Eye (tissue), 1 donor: Measurements from ENCODE around the gene GRIA4.
"Not testable (repeated sequence)": the region's sequence is repeated elsewhere in the genome, so short reads cannot be mapped to it uniquely, and the experiment has no call there.

ENCODE experiments used
- DNase-seq: peaks from one replicate; pipeline ENCODE4 v3.0.0-alpha.2; 2015

The GRIA4 gene

GRCh38 chr11:105863523-105863922 lies 253.7 kb downstream of the GRIA4 start:
- DNase-seq = no peak

- no peak for DNase-seq
Measured at GRCh38 chr11:105867742-105868141, 257.9 kb downstream of the GRIA4 start.

GRCh38 chr11:105868762-105869285 lies 259.0 kb downstream of the GRIA4 start:
- DNase-seq = no peak

GRCh38 chr11:105870516-105871113 lies 260.7 kb downstream of the GRIA4 start:
- peak; percentile 52 for DNase-seq

GRCh38 chr11:105878510-105878909 lies 268.6 kb downstream of the GRIA4 start:
- no peak for DNase-seq

GRCh38 chr11:105878927-105879326 lies 269.1 kb downstream of the GRIA4 start:
- not testable (repeated sequence) for DNase-seq

GRCh38 chr11:105881027-105881426 lies 271.2 kb downstream of the GRIA4 start:
- DNase-seq = no peak

GRCh38 chr11:105884436-105884835 lies 274.6 kb downstream of the GRIA4 start:
- no peak for DNase-seq

GRCh38 chr11:105891685-105892084 lies 281.8 kb downstream of the GRIA4 start:
- DNase-seq = no peak

- DNase-seq = no peak
Measured at GRCh38 chr11:105897161-105897560, 287.3 kb downstream of the GRIA4 start.

- no peak for DNase-seq
Measured at GRCh38 chr11:105899772-105900171, 289.9 kb downstream of the GRIA4 start.

GRCh38 chr11:105900515-105901035 lies 290.7 kb downstream of the GRIA4 start:
- DNase-seq = no peak

- no peak for DNase-seq
Measured at GRCh38 chr11:105903113-105903512, 293.2 kb downstream of the GRIA4 start.

- no peak for DNase-seq
Measured at GRCh38 chr11:105906517-105906916, 296.6 kb downstream of the GRIA4 start.

GRCh38 chr11:105907319-105907718 lies 297.4 kb downstream of the GRIA4 start:
- DNase-seq = no peak

- DNase-seq = no peak
Measured at GRCh38 chr11:105910095-105910715, 300.3 kb downstream of the GRIA4 start.

GRCh38 chr11:105911454-105911853 lies 301.6 kb downstream of the GRIA4 start:
- no peak for DNase-seq

GRCh38 chr11:105912666-105913065 lies 302.8 kb downstream of the GRIA4 start:
- DNase-seq = no peak

- DNase-seq = peak; percentile 84
Measured at GRCh38 chr11:105915021-105915420, 305.1 kb downstream of the GRIA4 start.

- DNase-seq = no peak
Measured at GRCh38 chr11:105918039-105918438, 308.2 kb downstream of the GRIA4 start.

GRCh38 chr11:105918600-105918999 lies 308.7 kb downstream of the GRIA4 start:
- DNase-seq = no peak

GRCh38 chr11:105923252-105923651 lies 313.4 kb downstream of the GRIA4 start:
- DNase-seq = no peak

GRCh38 chr11:105923807-105924206 lies 313.9 kb downstream of the GRIA4 start:
- DNase-seq = peak; percentile 18
